Kidney epithelial cell (primary cell): Measurements from ENCODE around the gene ADGRG1. TPM values are rescaled to one million over a fixed set of nuclear protein-coding genes. Genes with fewer than 3 reads are reported as not detected.

ENCODE experiments used
- DNase-seq: peaks from one replicate; pipeline ENCODE4 v3.0.0-alpha.2; 2010; ENCODE audit warnings: low read depth
- H3K27me3 ChIP-seq: 2 replicates; pipeline ENCODE4 v1.6.0; 2011; ENCODE audit warnings: low read length; ENCODE audit not compliant: control insufficient read depth, insufficient read depth
- H3K36me3 ChIP-seq: 2 replicates; pipeline ENCODE4 v1.5.1; 2011; ENCODE audit warnings: low read length; ENCODE audit not compliant: control insufficient read depth, insufficient read depth
- H3K4me3 ChIP-seq: 2 replicates; pipeline ENCODE4 v1.5.1; 2011; ENCODE audit warnings: low read depth, mild to moderate bottlenecking, control low read depth, low read length
- CTCF ChIP-seq: IDR thresholded peaks from 2 replicates; pipeline ENCODE4 v1.5.1; 2011; ENCODE audit warnings: mild to moderate bottlenecking, moderate library complexity, low read length, control low read depth, inconsistent platforms; ENCODE audit not compliant: insufficient read depth, poor library complexity, severe bottlenecking
- total RNA-seq: library from RNA; depleted of rRNA; stranded (reverse); fragments of >200 nt; gene quantifications from 2 replicates; pipeline ENCODE4 v1.2.3, GENCODE V29; 2015

The ADGRG1 gene
- total RNA-seq, 1 donor from 2014 or later = 150 TPM

DNA sequence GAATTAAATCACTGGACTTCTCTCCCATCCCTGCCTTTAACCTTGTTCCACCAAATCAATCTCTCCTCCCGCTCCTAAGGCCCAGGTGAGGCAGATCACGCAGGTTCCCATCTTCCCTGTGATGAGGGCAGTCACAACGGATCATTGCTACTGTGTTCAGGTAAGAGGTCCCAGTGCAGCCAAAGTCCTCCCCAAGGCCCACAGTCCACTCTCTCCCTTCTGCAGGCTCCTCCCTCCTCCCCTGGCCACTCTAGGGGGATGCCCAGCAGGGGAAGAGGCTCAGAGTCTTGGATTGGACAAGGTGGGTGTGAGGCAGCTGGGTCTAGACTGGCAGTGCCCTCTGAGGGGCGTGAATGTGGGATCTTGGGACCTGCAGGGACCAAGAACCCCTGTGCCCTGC is 37.1 kb downstream of the ADGRG1 start:
- Histone ChIP-seq H3K27me3 (peaks cover 3% of the 10 kb centered on the region), H3K4me3 (no peak overlapping the region), H3K36me3 (peaks cover 4% of the 10 kb centered on the region)
- DNase-seq = no peak
- no peak for TF ChIP-seq CTCF

- no peak for TF ChIP-seq CTCF
- Histone ChIP-seq H3K27me3 (peaks cover 3% of the 10 kb centered on the region), H3K36me3 (peaks cover 1% of the 10 kb centered on the region), H3K4me3 (no peak overlapping the region)
- DNase-seq = no peak
Observed at GRCh38 chr16:57666353-57667047, 38.1 kb downstream of the ADGRG1 start.

GRCh38 chr16:57667048-57667525 is 38.7 kb downstream of the ADGRG1 start:
- TF ChIP-seq CTCF = no peak

GRCh38 chr16:57667526-57668262 is 39.3 kb downstream of the ADGRG1 start:
- H3K36me3 ChIP-seq = no peaks in the 10 kb centered on the region
- DNase-seq = no peak

More at GRCh38 chr16:57667048-57667525, 38.7 kb downstream of the ADGRG1 start:
- no peak for DNase-seq
- peaks cover 3% of the 10 kb centered on the region for H3K27me3 ChIP-seq
- H3K4me3 ChIP-seq = no peak overlapping the region
- no peaks in the 10 kb centered on the region for H3K36me3 ChIP-seq

DNA sequence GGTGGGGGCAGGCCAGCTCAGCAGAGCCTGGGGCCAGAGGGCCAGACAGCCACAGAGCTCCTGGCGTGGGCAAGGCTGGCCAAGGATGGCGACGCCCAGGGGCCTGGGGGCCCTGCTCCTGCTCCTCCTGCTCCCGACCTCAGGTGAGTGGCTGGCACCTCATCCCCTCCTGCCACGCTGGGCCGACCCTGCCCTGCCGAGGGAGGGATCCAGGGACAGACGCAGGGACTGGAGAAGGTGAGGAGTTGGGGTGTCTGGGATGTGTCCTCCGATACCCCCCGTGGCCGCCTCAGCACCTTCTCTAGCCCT is 39.8 kb downstream of the ADGRG1 start, which contains the start of gene ADGRG3:
ADGRG3 (plus strand) TSS at position 44 of the 309 bp plus-strand sequence; CDS start at position 86, 42 bp downstream.
- TF ChIP-seq CTCF = no peak
- H3K4me3 ChIP-seq = no peak within 1 kb of the TSS

More at GRCh38 chr16:57667526-57668262, 39.3 kb downstream of the ADGRG1 start:
- H3K4me3 ChIP-seq = no peak overlapping the region
- TF ChIP-seq CTCF = peak; percentile 44
- peaks cover 3% of the 10 kb centered on the region for H3K27me3 ChIP-seq

More for the DNA sequence above, 39.8 kb downstream of the ADGRG1 start, which contains the start of gene ADGRG3:
- H3K27me3 ChIP-seq = peaks cover 7% of the 10 kb centered on the region
- H3K36me3 ChIP-seq = no peaks in the 10 kb centered on the region
- no peak for DNase-seq
